HG03565 (cell line): ENCODE results near the gene IDE.

Source experiments
- ATAC-seq: cut with Tn5 transposase; IDR thresholded peaks from one replicate; pipeline ENCODE4 v1.9.1; 2021; ENCODE audit warnings: mild to moderate bottlenecking, moderate library complexity; ENCODE audit not compliant: unreplicated experiment

IDE gene

DNA sequence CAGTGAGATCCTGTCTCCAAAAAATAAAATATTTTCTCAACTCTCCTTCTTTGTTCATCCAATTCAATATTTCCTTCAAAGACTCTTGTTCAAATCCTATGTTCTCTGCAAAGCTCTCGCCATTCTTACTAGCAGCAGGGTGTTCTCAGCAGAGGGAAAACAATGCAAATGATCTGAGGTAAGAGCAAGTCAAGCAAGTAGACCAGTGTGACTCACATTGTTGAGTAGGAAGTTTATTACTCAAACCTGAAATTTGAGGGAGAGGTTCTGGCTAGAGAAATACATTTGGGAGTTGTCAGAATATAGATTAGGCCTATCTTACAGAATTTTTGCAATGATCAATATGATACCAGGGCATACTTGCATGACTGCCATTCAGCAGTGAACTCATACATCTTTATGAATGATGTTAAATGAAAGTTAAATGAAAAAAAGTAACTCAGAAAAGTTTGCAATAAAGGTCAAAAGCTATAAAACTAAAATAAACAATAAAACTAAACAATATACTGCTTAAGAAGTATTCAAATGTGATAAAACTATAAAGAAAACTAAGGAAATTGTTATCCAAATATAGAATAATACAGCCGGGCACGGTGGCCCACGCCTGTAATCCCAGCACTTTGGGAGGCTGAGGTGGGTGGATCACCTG is 5.8 kb downstream of the IDE start:
- ATAC-seq = peak; percentile 81

DNA sequence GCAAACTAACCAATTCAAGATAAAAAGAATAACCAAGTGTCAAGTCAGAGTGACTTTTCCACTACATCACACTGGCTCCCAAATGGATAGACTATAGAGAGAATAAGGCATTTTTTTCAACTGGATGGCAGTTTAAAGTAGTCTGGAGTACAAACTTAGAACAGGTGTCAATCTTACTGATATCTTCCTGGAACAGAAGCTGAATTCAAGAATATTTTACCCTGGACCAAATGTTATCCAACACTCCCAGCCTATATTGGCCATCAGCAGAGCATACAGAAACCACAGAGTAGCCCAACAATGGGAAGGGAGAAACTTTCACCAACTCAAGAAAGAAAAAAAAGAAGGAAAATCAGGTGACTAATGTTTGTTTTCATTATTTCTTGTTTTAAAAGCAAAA is 11.5 kb downstream of the IDE start:
- ATAC-seq = no peak

DNA sequence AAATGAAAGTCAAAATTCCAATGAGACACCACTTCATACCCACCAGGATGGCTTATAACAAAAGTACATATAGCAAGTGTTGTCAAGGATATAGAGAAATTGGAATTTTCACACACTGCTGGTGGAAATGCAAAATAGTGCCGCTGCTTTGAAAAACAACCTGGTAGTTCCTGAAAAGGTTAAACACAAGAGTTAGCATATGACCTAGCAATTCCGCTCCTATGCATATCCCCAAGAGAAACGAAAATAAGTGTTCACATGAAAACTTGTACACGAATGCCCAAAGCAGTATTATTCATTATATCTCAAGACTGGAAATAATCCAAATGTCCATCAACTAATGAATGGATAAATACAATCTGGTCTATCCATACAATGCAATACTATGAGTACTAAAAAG is 14.8 kb downstream of the IDE start:
- no peak for ATAC-seq

DNA sequence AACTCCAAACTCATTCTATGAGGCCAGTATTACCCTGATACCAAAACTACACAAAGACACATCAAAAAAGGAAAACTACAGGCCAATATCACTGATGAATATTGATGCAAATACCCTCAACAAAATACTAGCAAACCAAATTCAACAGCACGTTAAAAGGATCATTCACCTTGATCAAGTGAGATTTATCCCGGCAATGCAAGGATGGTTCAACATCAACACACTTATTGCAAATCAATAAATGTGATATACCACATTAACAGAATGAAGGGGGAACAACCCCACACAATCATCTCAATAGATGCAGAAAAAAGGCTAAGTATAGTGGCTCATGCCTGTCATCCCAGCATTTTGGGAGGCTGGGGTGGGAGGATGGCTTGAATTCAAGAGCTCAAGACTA is 19.9 kb downstream of the IDE start:
- ATAC-seq = no peak

DNA sequence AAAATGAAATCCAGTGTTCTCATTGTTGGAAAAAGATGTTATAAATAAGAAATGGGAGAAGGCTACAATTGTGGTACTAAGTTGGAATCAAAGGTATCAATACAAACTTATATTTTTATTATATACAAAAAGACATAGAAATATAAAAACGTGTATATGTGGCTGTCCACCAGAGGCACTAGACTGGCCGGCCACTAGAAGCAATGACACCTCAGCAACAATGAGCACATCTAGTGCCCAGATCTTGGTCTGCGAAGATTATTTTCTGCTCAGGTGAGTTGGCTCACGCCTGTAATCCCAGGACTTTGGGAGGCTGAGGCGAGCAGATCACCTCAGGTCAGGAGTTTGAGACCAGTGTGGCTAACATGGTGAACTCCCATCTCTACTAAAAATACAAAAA is 21.6 kb downstream of the IDE start:
- ATAC-seq = no peak

DNA sequence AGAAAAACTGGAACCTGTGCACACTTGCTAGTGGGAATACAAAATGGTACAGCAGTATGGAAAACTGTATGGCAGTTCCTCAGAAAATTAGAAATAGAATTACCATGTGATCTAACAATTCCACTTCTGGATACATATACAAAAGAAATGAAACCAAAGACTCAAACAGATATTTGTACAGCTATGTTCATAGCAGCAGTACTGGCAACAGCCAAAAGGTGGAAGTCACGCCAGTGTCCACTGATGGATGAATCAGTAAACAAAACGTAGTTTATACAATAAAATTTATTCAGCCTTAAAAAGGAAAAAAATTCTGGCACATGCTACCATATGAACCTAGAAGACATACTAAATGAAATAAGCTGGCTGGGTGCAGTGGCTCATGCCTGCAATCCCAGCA is 23.0 kb downstream of the IDE start:
- no peak for ATAC-seq

DNA sequence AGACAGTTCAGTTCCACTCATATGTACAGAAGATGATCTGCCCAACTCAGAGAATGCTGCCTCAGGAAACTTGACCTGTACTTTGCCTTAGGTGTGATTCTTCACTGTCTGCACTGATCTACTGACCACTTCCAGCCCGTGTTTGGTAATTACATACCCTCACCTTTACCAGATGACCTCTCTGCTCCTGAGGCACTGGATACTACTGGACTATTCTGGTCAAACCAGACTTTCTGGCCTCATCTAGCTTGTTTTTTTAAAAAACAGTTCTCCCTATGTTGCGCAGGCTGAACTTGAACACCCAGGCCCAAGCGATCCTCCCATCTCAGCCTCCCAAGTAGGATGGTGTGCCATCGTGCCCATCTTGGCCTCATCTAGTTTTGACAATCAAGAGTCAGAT is 26.2 kb downstream of the IDE start:
- no peak for ATAC-seq

DNA sequence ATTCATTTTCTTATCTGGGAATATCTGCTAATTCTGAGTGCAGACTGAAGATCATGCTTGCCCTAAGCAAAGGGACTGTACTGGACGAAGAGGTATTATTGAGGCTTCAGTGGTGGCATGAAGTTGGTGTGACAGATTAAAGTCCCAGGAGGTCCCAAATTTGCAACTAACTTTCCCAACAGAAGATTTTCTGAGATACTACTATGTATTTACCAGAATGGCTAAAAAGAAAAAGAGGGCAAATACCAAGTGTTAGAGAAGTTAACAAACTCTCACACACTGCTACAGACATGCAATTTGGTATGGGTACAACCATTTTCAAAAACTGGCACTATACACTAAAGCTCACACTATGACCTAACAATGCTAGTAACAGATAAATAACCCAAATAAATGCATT is 28.3 kb downstream of the IDE start:
- ATAC-seq = no peak

DNA sequence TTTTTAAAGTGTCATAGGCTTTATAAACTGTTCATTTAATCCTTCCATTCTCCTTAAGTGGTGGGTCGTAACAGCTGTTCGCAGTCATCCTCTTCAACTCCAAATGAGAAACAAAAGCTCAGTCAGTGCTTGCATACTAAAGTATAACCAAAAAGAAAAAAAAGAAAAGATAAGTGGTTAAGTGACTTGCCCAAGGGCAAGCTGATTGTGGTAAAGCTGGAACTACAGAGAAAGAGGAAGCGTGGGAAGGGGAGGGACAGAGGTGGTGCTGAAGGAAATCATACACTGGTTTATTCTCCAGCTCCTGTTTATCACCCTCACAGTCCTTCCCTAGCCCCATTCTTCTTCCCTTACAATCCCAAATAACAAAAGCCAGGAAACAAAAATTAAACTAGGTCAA is 29.6 kb downstream of the IDE start:
- no peak for ATAC-seq

DNA sequence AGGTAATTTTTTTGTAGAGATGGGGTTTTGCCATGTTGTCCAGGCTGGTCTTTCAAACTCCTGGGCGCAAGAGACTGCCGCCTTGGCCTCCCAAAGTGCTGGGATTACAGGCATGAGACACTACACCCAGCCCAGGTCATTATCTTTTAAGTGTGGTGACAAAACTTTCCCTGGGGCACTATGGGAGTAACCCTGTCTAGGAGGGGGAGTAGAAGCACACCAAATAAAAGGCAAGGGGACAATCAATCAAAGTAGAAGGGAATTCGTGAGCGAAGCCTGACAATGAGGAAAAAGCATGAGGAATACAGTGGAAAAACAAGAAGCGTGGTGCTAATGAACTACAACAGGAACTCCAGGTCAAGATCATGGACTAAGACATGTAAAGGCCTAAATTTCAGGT is 31.4 kb downstream of the IDE start:
- no peak for ATAC-seq

DNA sequence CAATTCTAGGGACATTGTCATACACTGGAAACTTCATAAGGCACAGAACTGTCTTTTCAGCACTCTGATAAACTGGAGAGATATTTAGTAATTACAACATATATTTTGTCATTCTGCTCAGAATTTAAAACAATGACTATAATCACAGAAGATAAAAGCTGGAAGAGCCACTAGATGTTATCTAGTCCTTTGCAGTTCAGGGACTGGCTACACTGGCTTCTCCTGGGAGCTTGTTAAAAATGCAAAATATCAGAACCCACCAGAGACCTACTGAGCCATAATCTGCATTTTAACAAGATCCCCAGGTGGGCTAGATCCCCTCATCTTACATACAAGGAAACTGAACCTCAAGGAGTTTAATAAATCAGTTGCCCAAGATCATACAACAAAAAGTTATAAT is 32.3 kb downstream of the IDE start:
- no peak for ATAC-seq

DNA sequence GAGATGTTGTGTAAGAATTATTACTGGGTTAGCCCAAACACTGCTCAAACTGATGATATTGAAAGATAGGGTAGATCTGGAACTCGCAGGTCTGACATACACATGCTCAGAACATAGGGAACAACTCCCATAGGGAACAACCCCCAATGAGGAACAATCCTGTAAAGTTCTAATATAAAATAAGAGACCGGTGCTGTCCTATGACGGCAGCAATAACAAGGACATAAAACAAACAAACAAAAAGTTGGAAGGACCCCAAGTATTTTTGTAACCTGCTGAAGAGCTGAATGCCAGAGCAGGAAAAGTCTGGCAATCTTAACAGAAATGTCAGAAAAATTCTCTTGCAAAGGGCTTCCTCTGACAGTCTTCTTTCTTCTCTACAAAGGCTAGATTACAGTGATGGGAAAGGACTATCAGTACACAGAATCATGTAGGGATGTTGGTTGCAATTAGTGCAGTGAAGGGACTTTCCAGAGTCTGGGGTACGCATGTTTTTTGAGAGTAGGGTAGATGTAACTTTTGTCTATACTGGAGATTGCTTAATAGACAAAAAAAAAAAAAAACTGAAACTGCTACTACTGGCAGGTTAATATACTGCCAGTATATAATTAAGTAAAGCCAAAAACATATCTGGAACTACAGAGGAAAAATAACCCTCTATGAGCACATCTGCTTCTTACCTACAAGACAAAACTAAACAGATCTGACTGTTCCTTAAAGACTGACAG is 35.5 kb downstream of the IDE start:
- ATAC-seq = no peak

DNA sequence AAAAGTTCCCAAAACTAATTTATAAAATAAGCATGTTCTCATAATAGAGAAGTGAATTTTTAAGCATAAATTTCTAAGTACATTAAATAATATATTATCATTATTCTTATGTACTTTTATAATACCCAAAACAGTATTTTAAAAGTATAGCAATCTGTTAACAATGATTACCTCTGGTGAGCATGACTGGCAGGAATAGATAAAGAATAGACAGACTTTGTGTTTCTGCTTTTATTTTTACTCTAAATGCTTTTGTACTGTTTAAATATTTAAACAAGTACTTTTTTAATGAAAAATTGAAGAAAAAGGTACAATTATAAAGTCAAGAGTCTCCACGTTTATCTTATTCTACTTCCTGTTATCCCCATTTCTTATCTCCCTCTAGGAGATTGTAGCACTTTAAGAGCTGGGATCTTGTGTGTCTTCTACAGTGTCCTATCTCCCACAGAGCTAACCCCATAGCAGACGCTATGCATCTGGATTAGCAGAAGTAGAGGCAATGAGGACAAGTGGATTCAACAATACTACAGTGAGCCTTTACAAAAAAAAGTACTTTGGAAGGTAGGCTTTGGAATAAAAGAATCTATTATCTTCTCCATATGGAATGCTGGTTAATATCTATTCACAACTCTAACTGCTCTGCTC is 42.9 kb downstream of the IDE start:
- ATAC-seq = no peak

DNA sequence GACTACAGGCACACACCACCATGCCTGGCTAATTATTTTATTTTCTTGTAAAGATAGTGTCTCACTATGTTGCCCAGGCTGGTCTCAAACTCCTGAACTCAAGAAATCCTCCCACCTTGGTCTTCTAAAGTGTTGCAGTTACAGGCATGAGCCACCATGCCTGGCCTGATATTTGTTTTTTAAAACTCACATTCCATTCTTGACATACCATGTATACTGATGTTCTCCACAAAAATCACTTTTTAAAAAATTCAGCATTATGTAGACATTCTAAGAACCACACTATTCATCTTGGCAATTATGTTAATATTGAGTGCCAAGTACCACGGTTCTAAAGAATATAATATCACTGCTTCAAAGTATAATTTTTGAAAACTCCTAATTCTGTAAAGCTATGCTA is 43.5 kb downstream of the IDE start:
- no peak for ATAC-seq

DNA sequence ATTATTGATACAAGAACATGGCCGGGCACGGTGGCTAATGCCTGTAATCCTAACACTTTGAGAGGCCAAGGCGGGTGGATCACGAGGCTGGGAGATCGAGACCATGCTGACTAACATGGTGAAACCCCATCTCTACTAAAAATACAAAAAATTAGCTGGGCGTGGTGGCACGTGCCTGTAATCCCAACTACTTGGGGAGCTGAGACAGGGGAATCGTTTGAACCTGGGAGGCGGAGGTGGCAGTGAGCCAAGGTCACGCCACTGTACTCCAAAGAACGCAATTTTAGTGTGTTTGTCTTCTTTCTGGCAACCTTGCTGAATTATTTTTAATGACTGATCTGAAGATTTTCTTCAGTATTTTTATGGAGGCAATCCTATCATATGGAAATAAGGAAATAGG is 46.2 kb downstream of the IDE start:
- no peak for ATAC-seq

DNA sequence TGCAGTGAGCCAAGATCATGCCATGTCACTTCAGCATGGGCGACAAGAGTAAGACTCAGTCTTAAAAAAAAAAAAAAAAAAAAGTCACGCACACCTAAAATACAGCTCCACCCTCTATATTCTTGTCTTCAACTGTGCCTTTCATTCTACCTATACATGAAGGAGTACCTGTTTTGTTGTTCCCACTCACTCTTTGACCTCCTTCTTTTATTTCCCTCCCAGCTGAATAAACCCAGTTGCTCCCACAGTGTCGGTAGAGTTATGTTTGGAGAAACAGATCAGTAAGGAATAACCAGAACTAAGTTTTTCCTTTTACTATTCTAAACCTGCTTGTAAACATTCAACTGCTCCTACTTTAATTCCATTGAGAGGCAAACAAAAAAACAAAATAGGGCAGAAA is 50.3 kb downstream of the IDE start:
- no peak for ATAC-seq

DNA sequence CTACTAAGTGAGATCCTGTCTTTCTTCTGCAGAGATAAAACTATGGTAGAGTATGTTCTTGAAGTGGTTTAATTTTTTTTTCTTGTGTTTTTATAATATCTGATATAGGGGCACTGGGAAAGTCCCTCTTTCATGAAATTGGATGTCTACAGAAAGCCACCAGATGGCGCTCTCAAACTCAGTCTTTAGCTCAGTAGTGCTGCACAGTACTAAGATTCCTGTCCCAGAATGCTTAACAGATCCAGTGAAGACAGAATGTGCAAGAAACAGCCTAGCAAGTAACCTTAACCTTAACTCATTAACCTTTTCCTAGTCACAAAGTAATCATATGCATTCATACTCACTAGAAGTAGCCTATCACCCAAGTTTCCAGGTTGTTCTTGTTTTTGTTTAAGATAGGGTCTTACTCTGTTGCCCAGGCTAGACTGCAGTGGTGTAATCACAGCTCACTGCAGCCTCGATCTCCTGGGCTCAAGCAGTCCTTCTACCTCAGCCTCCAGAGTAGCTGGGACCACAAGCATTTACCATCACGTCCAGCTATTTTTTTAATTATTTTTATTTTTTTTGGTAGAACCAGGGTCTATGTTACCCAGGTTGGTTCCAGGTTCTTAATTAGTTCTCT is 56.7 kb downstream of the IDE start:
- no peak for ATAC-seq

DNA sequence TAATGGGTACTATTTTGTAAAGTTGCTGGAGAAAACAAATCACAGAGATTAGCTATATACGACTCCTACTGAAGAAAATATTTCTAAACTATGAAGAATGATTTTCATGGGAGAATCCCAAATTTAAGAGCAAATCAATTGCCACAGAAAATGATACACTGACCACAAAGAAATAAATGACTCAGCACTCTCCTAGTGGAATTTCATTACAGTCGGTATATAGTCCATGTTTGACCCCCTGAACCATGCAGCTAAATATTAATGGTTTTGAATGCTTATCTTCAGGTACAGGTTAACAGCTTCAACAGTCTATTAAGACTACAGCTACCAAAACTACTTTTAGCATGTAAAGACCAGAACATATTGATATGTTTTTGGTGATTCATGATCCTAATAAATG is 65.0 kb downstream of the IDE start:
- ATAC-seq = no peak

DNA sequence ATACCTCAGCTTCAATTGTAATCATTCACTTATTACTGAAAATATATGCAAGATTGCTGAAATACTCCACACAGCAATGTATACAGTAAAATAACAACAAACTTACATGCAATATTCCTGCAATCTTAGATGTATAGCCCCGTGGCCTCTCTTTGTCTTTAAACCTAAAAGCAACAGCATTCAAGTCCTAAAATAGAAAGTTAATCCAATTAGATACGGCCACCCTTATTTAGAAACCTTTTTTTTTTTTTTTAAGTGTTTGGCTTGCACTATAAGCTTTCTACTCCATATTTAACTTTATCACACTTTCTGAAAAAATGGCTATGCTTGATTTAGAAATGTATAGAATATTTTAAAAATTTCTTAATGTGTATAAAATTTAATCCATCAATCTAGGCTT is 67.6 kb downstream of the IDE start:
- no peak for ATAC-seq

DNA sequence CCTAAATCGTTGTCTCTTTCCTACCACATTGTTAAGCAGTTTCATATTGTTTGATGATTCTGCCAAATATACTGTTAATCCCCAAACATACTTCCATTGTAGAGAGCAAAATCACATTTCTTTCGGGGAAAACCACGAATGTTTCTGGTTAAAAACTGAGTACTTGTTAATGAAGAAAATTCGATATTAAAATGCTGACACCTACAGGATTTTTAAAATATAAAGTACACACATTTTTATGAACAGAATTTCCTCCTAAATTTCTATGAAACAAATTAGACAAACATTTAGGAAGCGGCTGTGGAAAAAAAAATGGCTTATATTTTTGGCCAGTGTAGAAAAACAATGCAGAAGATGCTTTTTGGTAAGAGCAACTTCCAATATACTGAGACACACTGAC is 68.8 kb downstream of the IDE start:
- ATAC-seq = no peak

DNA sequence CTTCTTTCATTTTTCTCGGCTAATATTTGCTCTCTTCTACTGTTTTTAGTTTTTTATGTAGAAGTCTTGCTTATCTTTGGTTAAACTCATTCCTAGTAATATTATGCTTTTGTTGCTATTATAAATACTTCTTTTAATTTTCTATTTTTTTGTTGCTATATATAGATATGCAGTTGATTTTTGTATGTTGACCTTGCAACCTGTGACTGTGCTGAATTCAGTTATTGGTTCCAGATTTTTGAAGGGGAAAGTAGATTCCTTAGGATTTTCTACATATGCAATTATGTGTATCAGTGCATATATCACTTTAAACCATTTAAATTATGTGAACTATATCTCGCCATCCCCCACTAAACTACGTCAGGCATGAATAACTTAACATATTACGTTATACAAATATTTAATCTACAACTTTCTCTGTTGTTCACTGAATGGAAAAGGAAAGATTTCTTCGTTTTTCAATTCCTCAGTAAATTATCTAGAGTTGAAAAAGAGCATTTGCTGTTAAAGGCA is 71.5 kb downstream of the IDE start:
- no peak for ATAC-seq

DNA sequence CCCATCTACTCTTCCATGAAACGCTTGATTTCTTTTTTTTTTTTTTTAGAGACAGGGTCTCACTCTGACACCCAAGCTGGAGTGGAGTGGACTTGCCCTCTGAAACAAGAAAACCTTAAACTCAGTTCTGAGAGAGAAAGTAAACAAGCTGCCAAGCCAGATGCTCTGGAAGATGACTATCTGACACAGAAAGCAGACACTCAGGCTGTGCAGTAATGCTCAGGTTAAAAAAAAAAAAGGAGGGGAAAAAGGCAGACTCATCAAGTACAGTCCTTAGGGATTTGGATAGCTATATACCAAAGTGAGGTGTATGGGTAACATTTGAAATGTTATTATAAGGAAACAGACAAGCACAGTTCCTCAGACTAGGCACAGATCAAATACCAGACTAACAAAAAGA is 80.5 kb downstream of the IDE start:
- no peak for ATAC-seq
